ENCODE data around the gene YY1.

DNA sequence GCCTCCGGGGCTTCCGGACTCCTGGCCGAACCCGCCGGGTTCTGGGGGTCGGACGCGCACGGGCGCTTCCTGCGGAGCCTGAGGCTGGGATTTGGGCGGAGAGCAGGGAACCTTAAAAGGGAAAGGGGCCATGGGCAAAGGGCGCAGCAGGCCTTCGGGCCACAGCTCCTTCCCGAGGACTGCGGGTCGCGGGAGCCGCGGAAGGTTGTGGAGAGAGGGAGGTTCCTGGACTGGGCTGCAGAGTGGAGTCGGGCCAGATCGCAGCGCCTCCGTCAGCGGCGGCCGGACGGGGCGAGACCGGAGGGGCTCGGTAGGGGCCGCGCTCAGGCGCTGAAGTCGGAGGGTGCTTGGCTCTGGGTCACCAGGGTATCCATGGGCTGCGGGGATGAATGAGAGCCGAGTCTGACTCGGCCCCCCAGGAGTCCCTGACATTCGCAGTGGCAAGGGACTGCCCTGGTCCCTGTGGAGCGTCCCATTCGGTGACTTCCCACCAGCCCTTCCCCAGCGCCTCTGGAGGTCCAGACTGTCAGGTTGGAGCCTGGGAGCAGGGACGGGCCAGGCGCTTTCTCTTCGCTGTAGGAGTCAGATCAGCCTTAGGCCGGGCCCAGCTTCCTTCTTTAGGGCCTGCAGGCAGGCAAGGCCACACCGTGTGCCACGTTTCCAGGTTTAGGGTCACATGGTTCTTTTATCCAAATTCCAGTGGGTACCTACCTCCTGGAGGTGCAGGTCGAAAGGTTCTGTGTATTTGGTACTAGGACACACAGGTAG is 68.2 kb downstream of the YY1 start:
- TF ChIP-seq EZH2 (IDR thresholded peaks at IDR 0.05; ENCODE audit: low read depth, low read length, severe bottlenecking): no peak
- TF ChIP-seq POLR2A (IDR thresholded peaks at IDR 0.05; ENCODE audit: control extremely low read depth in 1 of 2, low read depth in 2 of 2, low read length in 2 of 2): no peak
- no peak for TF ChIP-seq CREB1 (IDR thresholded peaks at IDR 0.05)
- no peak for TF ChIP-seq JUND (IDR thresholded peaks at IDR 0.05; ENCODE audit: low read length)
- no peak for TF ChIP-seq YY1 (IDR thresholded peaks at IDR 0.05; ENCODE audit: low read depth, low read length)
- no peak for TF ChIP-seq PHF8 (conservative IDR thresholded peaks at IDR 0.05; ENCODE audit: low read depth, low read length)
- TF ChIP-seq CTCF (IDR thresholded peaks at IDR 0.05; ENCODE audit: control extremely low read depth in 1 of 3, insufficient read depth in 1 of 3, low read depth in 1 of 3, low read length in 3 of 3): no peak
